ENCODE measurements around the gene ARRDC1.
"Not testable (repeated sequence)": the region's sequence is repeated elsewhere in the genome, so short reads cannot be mapped to it uniquely, and the experiment has no call there.

The ARRDC1 gene

GRCh38 chr9:137583957-137584356, 21.5 kb upstream of the ARRDC1 start:
- DNase-seq (ENCODE audit: low read depth in 4 of 4, low spot score in 1 of 4): no peak

- no peak for DNase-seq (ENCODE audit: low read depth in 4 of 4, low spot score in 1 of 4)
Measured at GRCh38 chr9:137586854-137587253, 18.6 kb upstream of the ARRDC1 start.

- no peak for DNase-seq (ENCODE audit: low read depth in 4 of 4, low spot score in 1 of 4)
Measured at GRCh38 chr9:137588311-137588710, 17.2 kb upstream of the ARRDC1 start.

GRCh38 chr9:137588891-137589290, 16.6 kb upstream of the ARRDC1 start:
- no peak for DNase-seq (ENCODE audit: low read depth in 4 of 4, low spot score in 1 of 4)

- no peak for DNase-seq (ENCODE audit: low read depth in 4 of 4, low spot score in 1 of 4)
Measured at GRCh38 chr9:137589441-137590122, 15.9 kb upstream of the ARRDC1 start.

GRCh38 chr9:137590123-137590468, 15.4 kb upstream of the ARRDC1 start:
- DNase-seq (ENCODE audit: low read depth in 4 of 4, low spot score in 1 of 4): no peak

GRCh38 chr9:137590469-137591383, 14.8 kb upstream of the ARRDC1 start, which contains the start of gene ZMYND19:
ZMYND19 (minus strand) TSS chr9:137590512; CDS start chr9:137590263, 249 bp downstream.
- peak; percentile 71 to 86 (median 84) for DNase-seq (ENCODE audit: low read depth in 4 of 4, low spot score in 1 of 4)

- DNase-seq (ENCODE audit: low read depth in 4 of 4, low spot score in 1 of 4): no peak
Measured at GRCh38 chr9:137592767-137593166, 12.7 kb upstream of the ARRDC1 start.

GRCh38 chr9:137593176-137593575, 12.3 kb upstream of the ARRDC1 start:
- no peak for DNase-seq (ENCODE audit: low read depth in 4 of 4, low spot score in 1 of 4)

GRCh38 chr9:137596577-137596976, 8.9 kb upstream of the ARRDC1 start:
- DNase-seq (ENCODE audit: low read depth in 4 of 4, low spot score in 1 of 4): not testable (repeated sequence)

- no peak for DNase-seq (ENCODE audit: low read depth in 4 of 4, low spot score in 1 of 4)
Measured at GRCh38 chr9:137598943-137599342, 6.5 kb upstream of the ARRDC1 start.

- no peak for DNase-seq (ENCODE audit: low read depth in 4 of 4, low spot score in 1 of 4)
Measured at GRCh38 chr9:137602661-137603060, 2.8 kb upstream of the ARRDC1 start.

- no peak for DNase-seq (ENCODE audit: low read depth in 4 of 4, low spot score in 1 of 4)
Measured at GRCh38 chr9:137603879-137604278, 1.6 kb upstream of the ARRDC1 start.

GRCh38 chr9:137604345-137605086, 970 bp upstream of the ARRDC1 start:
- DNase-seq (ENCODE audit: low read depth in 4 of 4, low spot score in 1 of 4): no peak

- DNase-seq (ENCODE audit: low read depth in 4 of 4, low spot score in 1 of 4): no peak
Measured at GRCh38 chr9:137606005-137606621, 627 bp downstream of the ARRDC1 start.

GRCh38 chr9:137606734-137607138, 1.2 kb downstream of the ARRDC1 start:
- DNase-seq (ENCODE audit: low read depth in 4 of 4, low spot score in 1 of 4): no peak

GRCh38 chr9:137607141-137607857, 1.8 kb downstream of the ARRDC1 start:
- no peak for DNase-seq (ENCODE audit: low read depth in 4 of 4, low spot score in 1 of 4)

- no peak for DNase-seq (ENCODE audit: low read depth in 4 of 4, low spot score in 1 of 4)
Measured at GRCh38 chr9:137610944-137611343, 5.5 kb downstream of the ARRDC1 start.

GRCh38 chr9:137611623-137612609, 6.4 kb downstream of the ARRDC1 start:
- no peak for DNase-seq (ENCODE audit: low read depth in 4 of 4, low spot score in 1 of 4)

Measured in stimulated activated CD4-positive, alpha-beta T cell treated with anti-CD3 and anti-CD28 coated beads, Interleukin-1b, Interleukin-23, amount 100 ng/mL, for 24 hours (primary cell).